Astrocyte of the spinal cord (primary cell): ENCODE data around the gene ALKBH1.
"Not testable (repeated sequence)": the region's sequence is repeated elsewhere in the genome, so short reads cannot be mapped to it uniquely, and the experiment has no call there.

Experiments used
- DNase-seq: peaks from one replicate; pipeline ENCODE4 v3.0.0; 2011; ENCODE audit warnings: low read depth, low spot score
- H3K4me3 ChIP-seq: 2 replicates; pipeline ENCODE4 v1.5.1; 2011; ENCODE audit warnings: low read depth, mild to moderate bottlenecking, low read length, moderate library complexity
- CTCF ChIP-seq: IDR thresholded peaks from 2 replicates; pipeline ENCODE4 v1.5.1; 2012; ENCODE audit warnings: low read depth, mild to moderate bottlenecking, low read length, inconsistent platforms
- in situ Hi-C: cut with HindIII; loops from 2 replicates; pipeline ENCODE4 v1.10.0; 2017; ENCODE audit warnings: low sequenced_read_pairs

Gene ALKBH1

GRCh38 chr14:77707724-77708408, at the start of gene ALKBH1, which contains the start of gene SLIRP:
Gene ALKBH1, minus strand, starts transcription at chr14:77708023. Its CDS starts 19 bp downstream, at chr14:77708004.
Gene SLIRP, plus strand, starts transcription at chr14:77708103. Its CDS starts 9 bp downstream, at chr14:77708112.
- H3K4me3 ChIP-seq, result peak within 1 kb of the TSS; percentile 94
- in situ Hi-C loops, result no loop called here
- no peak for TF ChIP-seq CTCF
- DNase-seq, result peak; percentile 80

- in situ Hi-C loops, result no loop called here
- TF ChIP-seq CTCF, result no peak
- no peak overlapping the region for H3K4me3 ChIP-seq
- no peak for DNase-seq
These were observed 45.1 kb upstream of the ALKBH1 start for GRCh38 chr14:77752799-77753516.

- no peak for DNase-seq
- in situ Hi-C loops, result no loop called here
- no peak for TF ChIP-seq CTCF
- H3K4me3 ChIP-seq, result no peak overlapping the region
These were observed 44.4 kb upstream of the ALKBH1 start for GRCh38 chr14:77752266-77752665.

- H3K4me3 ChIP-seq, DNase-seq, in situ Hi-C loops: not testable (repeated sequence)
These were observed 39.6 kb upstream of the ALKBH1 start for GRCh38 chr14:77747425-77747824.

- in situ Hi-C loops, result no loop called here
- H3K4me3 ChIP-seq, result no peak overlapping the region
- no peak for TF ChIP-seq CTCF
- no peak for DNase-seq
These were observed 38.4 kb upstream of the ALKBH1 start for GRCh38 chr14:77746064-77746702.

GRCh38 chr14:77741438-77741837, 33.6 kb upstream of the ALKBH1 start:
- DNase-seq, result no peak
- TF ChIP-seq CTCF, result no peak
- H3K4me3 ChIP-seq, result no peak overlapping the region
- in situ Hi-C loops, result no loop called here
